K562 (cell line): ENCODE data around the gene DDX50. TPM values are rescaled to one million over a fixed set of nuclear protein-coding genes. Genes with fewer than 3 reads are reported as not detected.

ENCODE experiments used
- CHD2 ChIP-seq: IDR thresholded peaks from 2 replicates; pipeline ENCODE4 v1.6.1; 2011; ENCODE audit warnings: low read depth, low read length
- CTBP1 ChIP-seq: fragments of 450-650 bp; IDR thresholded peaks from 2 replicates; pipeline ENCODE4 v1.6.1; 2016; ENCODE audit warnings: borderline replicate concordance
- MAX ChIP-seq: sonication (generic); formaldehyde crosslinking; IDR thresholded peaks from 2 replicates; pipeline ENCODE4 v1.9.0; 2022; ENCODE audit warnings: mild to moderate bottlenecking, missing genetic modification reagents
- MGA ChIP-seq: fragments of 450-650 bp; IDR thresholded peaks from 2 replicates; pipeline ENCODE4 v1.6.1; 2016; ENCODE audit warnings: mild to moderate bottlenecking, moderate library complexity
- MLX ChIP-seq, 2 experiments: fragments of 450-650 bp in 1 of 2; sonication (generic) in 1 of 2; formaldehyde crosslinking; conservative IDR thresholded peaks; 2 replicates each; pipeline versions ENCODE4 v1.4.0 to v1.8.1; 2020 to 2022; ENCODE audit warnings: mild to moderate bottlenecking in 1 of 2, missing genetic modification reagents in 1 of 2
- MXI1 ChIP-seq: IDR thresholded peaks from 2 replicates; pipeline ENCODE4 v1.6.1; 2011; ENCODE audit warnings: low read depth, mild to moderate bottlenecking, improper control_type of control experiment, low read length
- NFIC ChIP-seq: fragments of 450-650 bp; IDR thresholded peaks from 2 replicates; pipeline ENCODE4 v1.6.1; 2017; ENCODE audit warnings: mild to moderate bottlenecking, inconsistent platforms
- TCF7 ChIP-seq: sonication (generic); IDR thresholded peaks from 2 replicates; pipeline ENCODE4 v1.6.1; 2016; ENCODE audit warnings: antibody characterized with exemption, borderline replicate concordance
- TOE1 ChIP-seq, 2 experiments: fragments of 450-650 bp in 1 of 2; sonication (generic) in 1 of 2; formaldehyde crosslinking in 1 of 2; IDR thresholded peaks; 2 replicates each; pipeline versions ENCODE4 v1.7.1 to v1.8.0; 2016 to 2022; ENCODE audit warnings: borderline replicate concordance in 2 of 2, mild to moderate bottlenecking in 2 of 2, antibody characterized with exemption in 1 of 2, inconsistent platforms in 1 of 2, low read depth in 1 of 2, missing genetic modification reagents in 1 of 2, moderate library complexity in 1 of 2
- ZBTB33 ChIP-seq: sonication (generic); formaldehyde crosslinking; IDR thresholded peaks from 2 replicates; pipeline ENCODE4 v1.8.1; 2023; ENCODE audit warnings: mild to moderate bottlenecking, missing genetic modification reagents
- ZBTB8A ChIP-seq: fragments of 450-650 bp; IDR thresholded peaks from 2 replicates; pipeline ENCODE4 v1.6.1; 2018; ENCODE audit warnings: mild to moderate bottlenecking, moderate library complexity; ENCODE audit not compliant: partially characterized antibody
- ZNF431 ChIP-seq: sonication (generic); formaldehyde crosslinking; IDR thresholded peaks from 2 replicates; pipeline ENCODE4 v1.8.0; 2022; ENCODE audit warnings: mild to moderate bottlenecking, missing genetic modification reagents
- polyA plus RNA-seq, 8 experiments: library from polyadenylated mRNA; depleted of rRNA in 4 of 8; stranded (reverse) in 5 of 8; unstranded in 3 of 8; fragments of >200 nt; fragmentation: Nextera tagmentation in 2 of 8; fragmentation: Illumina TruSeq in 1 of 8; extraction: Ambion mirVana in 2 of 8; extraction: Trizol in 1 of 8; gene quantifications; 2 replicates each; pipeline versions ENCODE4 v1.2.1 to v1.2.3, GENCODE V29; 2011 to 2014; ENCODE audit warnings: inconsistent platforms in 1 of 8, missing spikeins in 1 of 8
- total RNA-seq, 7 experiments: library from RNA; depleted of rRNA in 6 of 7; stranded (reverse); fragments of >200 nt in 6 of 7; fragmentation: Illumina TruSeq in 2 of 7; extraction: Trizol in 2 of 7; gene quantifications; 2 replicates each; pipeline versions ENCODE4 v1.2.1 to v1.2.3, GENCODE V29; 2011 to 2021; ENCODE audit warnings: low replicate concordance in 1 of 7

The DDX50 gene
- total and polyA plus RNA-seq, 9 of the 15 experiments (the other 6 are each of a cell fraction or from before 2014, with no cell fraction given): 36.7 to 86.8 (median 57.4) TPM

GRCh38 chr10:68900427-68901104 lies 549 bp upstream of the DDX50 start (continued):
- TF ChIP-seq CHD2 (peak; percentile 79), MLX (CRISPR knock-in tag; conservative IDR thresholded peaks at IDR 0.05) (0 out of 4 replicates have a peak, but pooled peaks of 1 of the 2 experiments have one; percentile 28), MGA (peak; percentile 98), NFIC (peak; percentile 45), ZNF431 (no peak), ZBTB8A (no peak), TCF7 (no peak), MXI1 (no peak), MAX (CRISPR knock-in tag) (peak; percentile 84), ZBTB33 (CRISPR knock-in tag) (no peak; the same call in none of the 2 replicates), CTBP1 (peak; percentile 9; the same call in 1 of the 2 replicates), TOE1 (IDR thresholded peaks at IDR 0.05; ENCODE audit: borderline replicate concordance) (0 out of 2 replicates have a peak, but pooled peaks have one; percentile 26), TOE1 (CRISPR knock-in tag; IDR thresholded peaks at IDR 0.05; ENCODE audit: borderline replicate concordance, low read depth) (no peak)
